Ishikawa (cell line): Measurements from ENCODE around the gene TSC22D3.

Experiments used
- EGR1 ChIP-seq: IDR thresholded peaks from 2 replicates; pipeline ENCODE4 v1.6.1; 2012
- RAD21 ChIP-seq: IDR thresholded peaks from 2 replicates; pipeline ENCODE4 v1.6.1; 2012; ENCODE audit warnings: low read depth
- TAF1 ChIP-seq: IDR thresholded peaks from 2 replicates; pipeline ENCODE4 v1.6.1; 2012; ENCODE audit warnings: low read depth, mild to moderate bottlenecking
- TCF12 ChIP-seq: IDR thresholded peaks from 2 replicates; pipeline ENCODE4 v1.6.1; 2012; ENCODE audit warnings: low read depth
- YY1 ChIP-seq: IDR thresholded peaks from 2 replicates; pipeline ENCODE4 v1.6.1; 2012; ENCODE audit warnings: low read depth

DNA sequence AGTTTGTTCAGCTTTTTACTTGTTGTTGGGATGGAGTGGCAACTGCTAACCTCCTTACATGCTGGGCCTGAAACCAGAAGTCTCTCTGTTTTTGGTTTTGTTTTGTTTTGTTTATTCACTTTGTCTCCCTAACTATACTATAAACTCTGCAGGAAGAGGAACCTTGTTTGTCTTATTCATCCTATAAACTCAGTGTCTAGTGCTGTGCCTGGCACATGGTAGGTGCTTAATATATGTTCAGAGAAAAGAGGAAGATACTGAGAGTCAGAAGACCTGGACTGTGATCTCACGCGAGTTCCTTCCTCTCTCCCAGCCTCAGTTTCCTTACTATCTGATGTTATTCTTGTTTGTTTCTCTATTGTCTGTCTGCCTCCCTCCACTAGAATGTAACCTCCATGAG lies 76.0 kb downstream of the TSC22D3 start:
- TF ChIP-seq YY1 (no peak), EGR1 (no peak), TAF1 (no peak), RAD21 (no peak), TCF12 (no peak)
